Body of pancreas (tissue), 4 donors: ENCODE data around the gene DCDC2C.

Experiments
- CTCF ChIP-seq, 7 experiments: fragments of 450-650 bp in 4 of 7; fragments of 200-600 bp in 3 of 7; sonication (generic) in 3 of 7; IDR thresholded peaks; one replicate each; pipeline ENCODE4 v1.5.1; 2016 to 2019; ENCODE audit warnings: antibody characterized with exemption in 7 of 7
- POLR2A ChIP-seq, 3 donors: fragments of 450-650 bp; IDR thresholded peaks; one replicate each; pipeline ENCODE4 v1.6.1; 2016; ENCODE audit warnings: antibody characterized with exemption in 3 of 3, mild to moderate bottlenecking in 2 of 3

GRCh38 chr2:3777966-3778365, 74.6 kb downstream of the DCDC2C start:
- no peak for TF ChIP-seq CTCF (IDR thresholded peaks at IDR 0.05)
- TF ChIP-seq POLR2A (IDR thresholded peaks at IDR 0.05), result no peak
